GM10847 (cell line): ENCODE results near the gene NCK2.

Experiments used
- POLR2A ChIP-seq: IDR thresholded peaks from 2 replicates; pipeline ENCODE4 v1.6.1; 2011; ENCODE audit not compliant: insufficient read length; ENCODE audit errors: extremely low read depth

Gene NCK2

DNA sequence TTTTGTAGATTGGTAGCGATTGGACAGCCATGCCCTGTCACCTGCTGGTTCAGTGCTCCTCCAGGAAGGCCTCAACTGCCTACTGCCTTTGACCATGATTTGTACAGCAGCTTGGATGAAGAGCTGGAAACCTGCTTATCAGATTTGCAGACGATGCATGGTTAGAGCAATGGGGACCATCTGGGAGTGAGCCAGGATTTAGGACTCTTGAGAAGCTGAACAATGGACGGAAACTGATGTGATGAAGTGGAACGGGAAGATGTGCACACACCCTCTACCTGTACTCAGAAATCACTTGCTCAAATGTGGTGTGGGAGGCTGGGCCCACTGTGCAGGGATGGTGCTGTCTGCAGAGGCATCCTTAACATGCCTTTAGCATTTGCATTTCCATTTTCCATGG, 57.2 kb downstream of the NCK2 start:
- no peak for TF ChIP-seq POLR2A

DNA sequence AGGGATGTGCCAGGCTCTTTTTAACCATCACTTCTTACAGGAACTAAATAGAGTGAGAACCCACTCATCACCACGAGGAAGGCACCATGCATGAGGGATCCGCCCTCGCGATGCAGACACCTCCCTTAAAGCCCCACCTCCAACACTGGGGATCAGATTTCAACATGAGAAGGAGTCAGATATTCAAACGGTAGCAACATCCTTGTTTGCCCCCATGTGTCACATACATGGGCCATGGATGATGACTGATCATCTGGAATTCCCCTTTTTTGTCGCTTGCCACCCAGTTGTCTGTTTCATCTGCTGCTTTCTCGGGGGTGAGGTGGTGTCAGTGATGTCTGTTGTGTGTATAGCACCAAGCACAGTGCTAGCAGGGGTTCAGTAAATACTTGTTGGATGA, 57.9 kb downstream of the NCK2 start:
- no peak for TF ChIP-seq POLR2A

DNA sequence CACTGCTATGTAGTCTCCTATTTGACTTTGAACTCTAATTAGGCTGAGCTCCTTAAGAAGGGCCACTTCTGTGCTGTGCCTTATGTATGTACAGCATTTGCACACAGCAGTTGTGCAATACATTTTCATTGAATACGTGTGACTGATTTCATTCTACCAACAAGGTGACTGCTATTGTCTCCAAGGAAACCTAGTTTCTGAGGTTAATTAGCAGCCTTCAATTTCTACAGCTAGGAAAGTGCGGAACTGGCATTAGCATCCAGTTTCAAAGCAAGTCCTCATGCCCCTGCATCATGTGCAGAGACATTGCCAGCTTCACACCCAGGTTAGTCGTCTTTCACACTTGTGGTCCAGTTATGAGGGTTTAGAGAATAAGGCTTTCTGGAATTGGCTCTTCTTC, 58.6 kb downstream of the NCK2 start:
- TF ChIP-seq POLR2A: no peak

DNA sequence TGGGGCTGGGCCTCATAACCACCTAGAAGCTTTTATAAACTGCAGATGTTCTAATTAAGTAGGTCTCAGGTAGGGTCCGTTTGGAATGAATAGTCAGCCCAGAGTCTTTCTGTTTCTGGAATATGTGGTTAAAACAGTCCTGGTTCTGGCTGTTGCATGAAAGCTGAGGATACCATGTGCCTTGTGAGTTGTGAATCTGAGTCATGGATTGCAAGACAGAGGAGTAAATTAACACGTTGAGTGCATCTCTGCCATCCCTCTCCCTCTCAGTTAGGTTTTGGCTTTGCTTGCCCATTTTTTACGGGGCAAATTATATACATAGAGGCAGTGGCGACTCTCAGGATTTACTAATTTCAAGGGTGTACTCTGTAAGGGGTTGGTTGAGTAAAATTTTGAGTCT, 59.1 kb downstream of the NCK2 start:
- no peak for TF ChIP-seq POLR2A

DNA sequence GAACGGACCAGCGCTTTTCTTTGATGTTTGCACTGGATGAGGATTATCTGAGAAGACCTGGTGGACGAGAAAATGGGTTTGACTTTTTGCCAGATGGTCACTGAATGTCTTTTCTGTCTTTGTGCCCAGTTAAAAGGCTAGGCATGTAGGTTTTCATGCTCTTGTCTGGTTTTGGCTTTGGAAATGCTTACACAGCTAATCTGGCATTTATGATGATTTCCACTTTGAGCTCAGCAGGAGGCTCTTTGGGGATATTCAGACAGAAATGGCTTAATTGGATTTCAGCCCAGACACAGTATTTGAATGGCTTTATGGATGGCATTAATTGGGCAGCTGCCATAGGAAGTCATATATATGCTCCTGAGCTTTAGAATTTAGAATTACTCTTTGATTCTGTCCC, 59.6 kb downstream of the NCK2 start:
- no peak for TF ChIP-seq POLR2A

DNA sequence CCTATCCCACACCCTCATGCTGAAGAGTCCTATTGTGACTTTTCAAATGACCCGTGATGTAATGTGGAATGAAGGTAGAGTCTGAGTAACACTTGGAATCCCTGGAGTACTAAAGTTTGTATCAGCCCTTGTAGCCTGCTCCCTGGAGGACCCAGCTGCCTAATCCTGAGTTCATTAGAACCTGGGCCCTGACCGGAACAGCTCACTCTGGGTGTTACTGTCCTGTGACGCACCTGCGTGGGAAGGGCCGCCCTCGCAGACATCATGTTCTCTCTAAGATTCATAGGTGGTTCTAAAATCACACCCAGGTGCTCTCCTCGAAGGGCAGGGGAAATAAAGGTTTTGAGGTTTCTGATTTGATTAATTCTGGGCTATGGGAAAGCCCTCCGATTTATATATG, 62.3 kb downstream of the NCK2 start:
- no peak for TF ChIP-seq POLR2A

DNA sequence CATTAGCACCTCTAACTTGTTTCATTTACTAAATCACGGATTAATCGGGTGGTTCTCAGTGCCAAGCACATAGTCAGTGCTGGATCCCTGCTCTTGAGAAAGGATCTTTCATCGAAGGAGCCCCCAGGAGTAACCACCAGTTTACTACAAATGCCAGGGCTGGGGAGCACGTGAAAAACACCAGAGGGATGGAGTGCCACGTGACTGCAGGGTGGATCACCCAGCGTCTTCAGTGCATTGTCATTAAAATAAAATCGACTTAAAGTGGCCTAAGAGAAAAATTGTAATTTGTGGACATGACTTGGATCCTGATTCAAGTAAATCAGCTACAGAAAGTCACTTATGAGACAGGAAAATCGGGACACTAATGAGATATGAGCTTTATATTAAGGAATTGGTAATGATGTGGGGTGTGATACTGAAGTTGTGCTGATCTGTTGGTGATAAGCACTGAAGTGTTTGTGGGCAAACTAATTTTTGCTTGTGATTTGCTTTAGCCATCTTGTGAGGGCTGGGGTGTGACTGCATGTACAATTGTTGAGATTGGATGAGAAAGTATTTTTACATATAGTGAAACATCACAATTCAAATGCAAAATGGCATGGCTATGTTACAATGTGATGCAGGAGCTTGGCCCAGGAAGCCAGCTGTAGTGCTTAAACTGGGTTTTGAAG, 63.8 kb downstream of the NCK2 start:
- no peak for TF ChIP-seq POLR2A

DNA sequence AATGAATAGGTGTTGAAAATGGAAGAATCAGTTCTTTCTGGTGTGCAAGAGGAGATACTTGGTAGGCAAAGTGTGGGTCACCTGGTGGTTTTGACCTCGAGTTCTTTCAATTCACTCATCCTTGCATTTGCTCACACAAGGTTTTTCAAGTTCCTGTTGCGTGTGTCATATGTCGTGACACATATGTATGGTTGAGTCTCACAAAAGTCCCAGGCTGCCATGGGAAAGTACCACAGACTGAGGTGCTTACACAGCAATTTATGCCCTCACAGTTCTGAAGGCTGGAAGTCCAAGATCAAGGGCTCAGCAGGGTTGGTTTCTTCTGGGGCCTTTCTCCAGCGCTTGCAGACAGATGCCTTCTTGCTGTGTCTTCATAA, 64.4 kb downstream of the NCK2 start:
- TF ChIP-seq POLR2A: no peak

DNA sequence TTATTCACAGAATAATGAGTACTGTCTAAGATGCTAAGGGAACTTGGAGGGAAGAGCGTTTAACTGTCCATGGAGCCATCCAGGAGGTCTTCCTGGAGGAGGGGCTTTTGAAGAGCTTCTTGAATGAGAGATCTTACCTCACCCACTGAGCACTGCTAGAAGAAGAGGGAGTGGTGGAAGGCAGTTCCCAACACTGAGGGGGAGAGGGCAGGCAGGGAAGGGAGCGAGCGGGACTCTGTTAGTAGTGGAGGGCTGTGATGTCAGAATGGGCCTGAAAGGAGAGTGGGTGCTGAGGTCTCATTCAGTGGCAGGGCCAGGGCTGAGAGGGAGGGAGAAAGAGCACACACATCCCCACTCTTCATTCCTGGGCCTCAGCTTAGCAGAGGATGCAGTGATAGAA, 65.0 kb downstream of the NCK2 start:
- no peak for TF ChIP-seq POLR2A

DNA sequence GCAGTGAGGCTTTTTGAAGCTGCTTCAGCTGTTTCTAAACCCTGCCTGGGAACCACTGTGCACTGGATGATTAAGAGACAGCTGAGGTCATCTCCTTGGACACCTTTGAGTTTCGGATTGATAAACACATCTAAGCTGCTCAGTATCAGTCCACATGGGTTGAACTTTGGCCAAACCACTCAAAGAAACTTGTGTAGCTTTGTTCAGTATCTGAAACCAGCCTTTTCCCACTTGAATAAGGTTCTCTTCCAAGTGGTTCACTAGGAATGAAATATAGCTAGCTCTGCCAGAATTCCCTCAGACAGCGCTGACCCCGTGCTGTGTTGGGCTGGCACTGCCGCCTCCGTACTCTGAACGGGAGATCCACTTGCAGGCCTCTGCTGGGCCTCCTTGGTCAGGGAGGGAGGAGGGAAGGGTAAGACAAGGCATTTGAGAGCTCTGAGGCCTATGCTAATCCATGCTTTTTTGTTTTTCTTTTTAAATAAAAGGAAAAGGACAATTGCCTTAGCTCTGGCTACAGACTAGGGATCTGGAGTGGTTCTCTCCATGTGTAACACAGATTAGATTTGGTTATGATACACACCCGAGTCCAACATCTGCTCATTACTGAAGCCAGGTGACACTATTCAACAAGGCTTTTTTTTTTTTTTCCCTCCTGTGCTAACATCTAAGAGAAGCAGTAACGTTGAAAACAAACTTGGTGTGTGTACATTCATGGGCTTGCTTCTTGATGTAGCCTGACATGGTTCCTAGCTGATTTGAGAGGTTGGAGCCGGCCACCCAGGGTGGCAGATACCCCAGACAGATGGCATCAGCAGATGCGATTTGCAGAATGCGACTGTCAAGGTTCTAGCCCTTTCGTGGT, 67.7 kb downstream of the NCK2 start:
- no peak for TF ChIP-seq POLR2A

DNA sequence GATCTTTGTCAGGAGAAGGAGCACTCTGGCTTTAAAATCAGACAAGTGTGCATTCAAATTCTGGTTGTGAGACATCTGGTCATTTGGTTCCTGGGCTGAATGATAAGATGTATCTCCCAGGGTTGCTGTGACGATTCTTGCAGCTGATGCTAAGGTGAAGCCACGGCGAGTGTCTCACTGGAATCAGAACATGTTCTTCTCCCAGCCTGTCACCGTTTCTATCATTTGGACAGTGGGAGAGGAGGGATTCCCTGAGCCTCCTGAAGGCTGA, 68.3 kb downstream of the NCK2 start:
- TF ChIP-seq POLR2A: no peak

DNA sequence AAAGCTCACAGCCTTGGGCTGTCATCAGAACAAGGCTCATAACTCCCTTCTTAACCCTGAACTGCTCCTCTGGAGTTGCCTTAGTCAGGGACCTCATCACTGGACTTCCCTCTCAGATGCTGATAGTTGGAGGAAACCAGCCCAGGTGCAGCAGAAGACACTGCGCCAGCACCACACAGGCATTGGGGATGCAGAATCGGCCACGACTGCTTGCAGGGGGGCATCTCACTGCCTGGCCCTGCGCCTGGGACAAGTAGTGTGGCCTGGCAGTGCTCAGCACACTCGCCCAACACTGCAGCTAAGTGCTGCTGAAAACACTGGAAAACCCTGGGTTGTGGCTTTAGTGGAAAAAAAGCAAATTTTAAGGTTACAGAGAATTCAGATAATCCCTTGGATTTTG, 68.7 kb downstream of the NCK2 start:
- no peak for TF ChIP-seq POLR2A

DNA sequence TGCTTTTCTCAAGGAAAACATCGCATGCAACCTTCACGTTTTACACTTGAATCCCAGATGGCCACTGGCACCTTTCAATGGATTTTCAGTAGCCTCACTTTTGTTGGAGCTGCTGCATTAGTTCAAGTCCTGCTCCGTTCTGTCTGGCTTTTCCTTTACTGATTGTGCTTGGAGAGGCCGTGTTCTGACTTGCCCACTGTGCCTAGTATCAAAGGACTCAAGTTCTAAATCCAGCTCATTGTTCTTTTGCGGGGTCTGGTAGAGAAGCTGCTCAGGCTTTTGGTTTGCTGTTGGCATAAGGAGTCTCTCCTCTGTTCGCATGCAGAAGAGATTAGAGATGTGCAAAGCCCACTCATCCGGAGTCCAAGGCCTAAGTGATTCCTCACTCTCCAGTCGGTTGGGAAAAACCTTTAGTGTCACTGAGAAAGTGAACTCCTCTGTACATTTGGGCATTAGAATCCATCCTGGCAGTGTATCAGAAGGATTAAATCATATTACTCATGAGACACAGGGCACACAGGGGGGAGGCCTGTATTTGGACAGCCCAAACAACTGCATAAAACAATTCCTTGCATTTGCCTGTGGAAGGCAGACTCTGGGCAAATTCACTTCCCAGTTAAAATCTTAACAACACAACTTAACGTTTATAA, 69.7 kb downstream of the NCK2 start:
- TF ChIP-seq POLR2A: no peak

DNA sequence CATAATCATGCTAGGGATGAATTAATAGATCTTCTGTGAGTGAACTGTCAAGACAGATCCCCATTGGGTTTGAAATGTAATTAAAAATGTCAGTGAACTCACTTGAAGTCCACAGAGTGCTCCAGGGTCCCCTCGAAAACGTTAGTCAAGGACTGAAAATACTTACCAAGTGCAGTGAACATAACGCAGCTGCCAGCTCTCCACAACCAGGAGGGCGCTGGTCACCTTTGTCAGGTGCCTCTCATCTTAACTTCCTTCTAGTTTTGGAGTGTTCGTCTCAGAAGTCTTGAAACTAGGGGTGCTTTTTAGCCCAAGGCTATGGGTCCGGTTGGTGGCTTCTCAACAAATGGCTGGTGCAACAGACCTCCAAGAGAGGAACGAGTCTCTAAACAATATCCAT, 70.7 kb downstream of the NCK2 start:
- no peak for TF ChIP-seq POLR2A

DNA sequence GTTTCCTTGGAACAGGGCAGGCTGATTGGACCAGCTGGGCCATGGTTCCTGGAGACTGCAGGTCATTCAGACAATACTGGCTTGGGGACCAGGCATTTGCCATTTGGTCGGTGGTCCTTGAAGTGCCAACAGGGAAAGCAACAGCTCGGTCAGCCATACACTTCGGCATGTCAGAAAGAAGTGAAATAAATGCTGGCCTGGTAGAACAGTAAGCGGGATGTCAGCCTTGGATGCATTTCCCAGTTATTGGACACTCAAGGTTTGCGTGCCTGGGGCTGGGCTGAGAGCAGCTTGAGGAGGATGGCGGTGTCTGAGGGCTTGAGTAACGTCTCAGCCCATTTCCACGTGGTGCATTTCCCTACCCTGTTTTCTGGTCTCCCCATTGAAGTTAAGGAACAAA, 75.4 kb downstream of the NCK2 start:
- no peak for TF ChIP-seq POLR2A

DNA sequence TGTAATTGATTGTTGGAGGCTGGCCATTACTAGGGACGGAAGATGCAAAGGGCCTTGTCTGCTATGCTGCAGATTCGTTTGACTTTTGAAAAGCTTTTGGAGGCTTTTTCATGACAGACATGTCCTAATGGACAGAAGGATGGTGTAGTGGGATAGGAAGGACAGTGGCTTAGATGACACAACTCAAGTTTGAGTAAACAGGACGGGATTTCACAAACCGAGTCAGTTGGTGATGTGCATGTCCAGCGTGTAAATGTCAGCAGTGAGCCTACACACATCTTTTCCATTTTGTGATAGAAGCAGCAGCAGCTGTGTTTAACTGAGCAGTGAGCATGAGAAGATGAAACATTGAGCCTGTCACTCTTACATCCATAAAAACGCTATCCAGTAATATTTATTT, 76.0 kb downstream of the NCK2 start:
- no peak for TF ChIP-seq POLR2A
